Stimulated activated CD4-positive, alpha-beta T cell treated with anti-CD3 and anti-CD28 coated beads, Interleukin-4, amount 100 ng/mL, for 24 hours (primary cell): ENCODE results near the gene MAGOH.
A peak's percentile ranks its signal among the peaks of the same experiment; 100 is the strongest.
"Not testable (repeated sequence)": the region's sequence is repeated elsewhere in the genome, so short reads cannot be mapped to it uniquely, and the experiment has no call there.

Source experiments
- DNase-seq: peaks from one replicate; pipeline ENCODE4 v3.0.0-alpha.2; 2020

MAGOH gene

GRCh38 chr1:53238197-53239155, at the start of gene MAGOH:
TSS of gene MAGOH (minus strand) at chr1:53238518. CDS start at chr1:53238448, 70 bp downstream.
- peak; percentile 95 for DNase-seq

GRCh38 chr1:53286955-53287354, 48.6 kb upstream of the MAGOH start:
- no peak for DNase-seq

DNA sequence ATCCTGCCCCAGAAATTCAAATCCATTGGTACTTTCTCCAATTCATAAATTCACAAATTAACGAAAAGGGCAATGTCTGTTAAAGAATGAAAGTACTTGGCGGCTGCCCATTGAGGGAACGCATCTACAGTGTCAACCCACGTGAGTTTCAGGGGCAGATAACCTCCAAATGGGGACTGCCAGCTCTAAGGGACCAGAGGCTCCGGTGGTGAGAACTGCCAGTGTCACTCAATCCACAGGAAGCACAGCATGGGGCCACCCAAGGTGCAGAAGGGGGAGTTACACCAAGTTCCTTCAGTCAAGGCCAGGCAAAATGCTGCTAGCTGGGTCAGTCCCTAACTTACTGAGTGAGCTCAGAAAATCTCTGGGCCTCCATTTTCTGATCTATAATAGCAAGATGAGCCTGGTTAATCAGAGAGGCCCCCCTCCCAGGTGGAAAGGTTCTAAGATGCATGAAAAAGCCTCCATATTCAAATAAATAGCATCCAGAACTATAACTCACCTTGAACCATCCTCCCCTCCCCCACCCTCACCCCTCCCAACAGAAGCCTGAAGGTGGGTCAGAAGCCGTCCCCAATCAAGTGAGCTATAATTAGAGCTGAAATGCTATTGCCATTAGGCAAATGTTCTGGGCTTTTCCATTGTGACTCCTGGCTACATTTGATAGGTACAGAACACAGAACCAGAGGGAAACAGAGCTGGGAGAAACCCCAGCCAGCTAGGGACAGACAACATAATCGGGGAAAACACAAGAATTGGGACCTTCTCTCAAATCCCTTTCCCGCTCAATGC, 47.8 kb upstream of the MAGOH start:
- DNase-seq, result no peak

DNA sequence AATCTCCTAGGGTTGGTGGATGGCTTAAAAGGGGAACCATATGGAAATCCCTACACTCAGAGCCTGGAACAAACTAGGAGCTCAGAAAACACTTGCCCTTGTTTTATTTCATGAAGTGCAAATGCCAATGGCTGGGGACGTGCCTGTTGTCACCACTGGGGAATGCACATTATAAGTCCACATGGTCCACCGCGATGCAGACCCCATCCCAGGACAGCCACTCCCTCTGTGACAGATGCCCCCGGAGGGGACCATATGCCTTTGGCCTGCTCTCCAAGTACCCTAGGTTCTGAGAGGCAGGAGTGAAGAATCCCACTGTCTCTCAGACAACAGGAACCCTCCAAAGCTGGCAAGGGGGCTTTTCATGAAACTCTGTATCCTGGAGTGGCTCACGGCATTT, 47.2 kb upstream of the MAGOH start:
- no peak for DNase-seq

GRCh38 chr1:53284224-53285020, 46.1 kb upstream of the MAGOH start:
- DNase-seq, result no peak

DNA sequence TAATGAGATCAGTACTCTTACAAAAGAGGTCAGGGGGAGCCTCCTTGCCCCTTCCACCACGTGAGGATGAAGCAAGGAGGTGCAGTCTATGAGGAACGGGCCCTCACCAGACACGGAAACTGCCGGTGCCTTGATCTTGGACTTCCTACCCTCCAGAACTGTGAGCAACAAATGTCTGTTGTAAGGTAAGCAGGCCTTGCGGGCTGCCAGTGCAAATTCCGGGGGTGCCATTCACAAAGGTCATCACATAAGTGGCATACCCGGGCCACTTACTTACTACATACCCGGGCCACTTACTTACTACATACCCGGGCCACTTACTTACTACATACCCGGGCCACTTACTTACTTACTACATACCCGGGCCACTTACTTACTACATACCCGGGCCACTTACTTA, 44.8 kb upstream of the MAGOH start:
- DNase-seq, result not testable (repeated sequence)

- no peak for DNase-seq
Measured at GRCh38 chr1:53281133-53281532, 42.8 kb upstream of the MAGOH start.

GRCh38 chr1:53280496-53280895, 42.2 kb upstream of the MAGOH start:
- DNase-seq, result no peak

DNA sequence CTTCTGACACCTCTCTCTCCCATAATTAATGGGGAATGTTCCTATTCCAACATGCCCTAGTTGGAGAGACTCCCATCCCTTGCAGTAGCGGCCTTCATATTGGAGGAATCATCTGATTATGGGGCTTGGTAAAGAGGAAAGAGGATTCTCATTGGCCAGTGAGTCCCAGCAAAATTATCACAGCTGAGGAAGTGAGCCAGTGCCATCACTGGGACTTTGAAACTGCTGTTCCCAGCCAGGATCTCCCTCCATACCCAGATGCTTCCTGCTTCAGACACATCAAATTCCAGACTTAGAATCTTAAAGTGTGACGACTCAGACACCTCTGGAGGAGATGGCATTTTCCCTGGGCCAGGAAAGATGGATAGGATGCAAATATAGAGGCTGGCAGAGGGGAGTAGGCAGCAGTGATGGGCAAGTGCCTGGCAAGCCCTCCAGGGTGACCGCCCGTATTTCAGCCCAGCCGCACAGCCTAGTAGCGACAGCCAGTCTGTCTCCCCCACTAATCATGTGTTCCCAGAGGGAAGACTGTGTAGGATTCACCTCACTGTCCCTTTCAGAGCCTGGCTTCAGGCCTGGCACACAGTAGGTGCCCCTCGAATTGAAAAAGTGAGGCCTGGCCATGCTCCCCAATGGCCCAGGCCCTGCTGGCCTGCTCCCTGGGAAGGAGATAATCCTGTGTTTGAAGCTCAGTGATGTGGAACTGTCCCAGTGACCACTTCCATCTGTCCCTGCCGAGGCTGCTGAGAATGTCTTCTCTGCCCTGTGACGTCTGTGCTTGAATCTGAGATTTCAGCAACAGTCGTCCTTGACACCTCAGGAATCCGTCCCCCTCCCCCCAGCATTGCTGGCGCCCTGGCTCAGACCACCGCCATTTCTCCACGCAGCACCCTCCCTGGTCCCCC, 41.2 kb upstream of the MAGOH start:
- DNase-seq, result no peak

- DNase-seq, result peak; percentile 74
Measured at GRCh38 chr1:53278298-53278725, 40.0 kb upstream of the MAGOH start.

DNA sequence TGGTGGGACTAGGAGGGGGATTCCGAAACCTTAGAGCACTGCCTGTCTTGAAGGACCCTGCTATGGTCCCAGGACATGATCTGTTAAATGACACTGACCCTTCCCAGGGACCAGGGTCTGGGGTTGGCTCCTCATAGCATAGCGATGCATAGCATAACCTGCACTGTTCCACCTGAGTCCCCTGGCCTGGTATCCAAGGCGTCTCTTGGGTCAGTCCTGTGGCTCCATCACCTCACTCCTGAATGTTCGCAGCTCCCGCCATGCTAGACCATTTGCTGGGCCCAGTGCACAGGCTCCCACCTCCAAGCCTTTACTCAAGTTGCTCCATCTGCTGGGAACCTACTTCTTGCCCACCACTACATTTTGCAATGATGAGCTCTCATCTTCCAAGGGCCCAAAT, 39.0 kb upstream of the MAGOH start:
- DNase-seq, result no peak

DNA sequence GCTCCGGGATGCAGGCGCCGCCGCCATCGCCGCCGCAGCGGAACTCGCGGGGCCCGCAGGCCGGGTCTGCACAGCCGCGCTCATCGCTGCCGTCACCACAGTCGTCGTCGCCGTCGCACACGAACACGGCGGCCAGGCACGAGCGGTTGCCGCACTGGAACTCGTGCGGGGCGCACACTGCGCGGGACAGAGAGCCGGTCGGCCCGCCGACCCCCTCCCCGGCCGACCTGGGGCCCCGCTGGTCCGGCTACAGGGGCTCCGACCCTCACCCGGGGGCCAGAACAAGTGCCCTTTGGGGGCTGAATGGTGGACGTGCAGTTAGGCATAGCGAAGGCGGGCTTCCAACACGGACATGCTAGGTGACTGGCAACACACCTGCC, 38.6 kb upstream of the MAGOH start:
- no peak for DNase-seq

GRCh38 chr1:53276153-53276901, 38.0 kb upstream of the MAGOH start:
- DNase-seq, result no peak

GRCh38 chr1:53275566-53275965, 37.2 kb upstream of the MAGOH start:
- DNase-seq, result no peak

GRCh38 chr1:53274541-53275185, 36.3 kb upstream of the MAGOH start:
- DNase-seq, result no peak

- no peak for DNase-seq
Measured at GRCh38 chr1:53274026-53274425, 35.7 kb upstream of the MAGOH start.

- no peak for DNase-seq
Measured at GRCh38 chr1:53273526-53273925, 35.2 kb upstream of the MAGOH start.

DNA sequence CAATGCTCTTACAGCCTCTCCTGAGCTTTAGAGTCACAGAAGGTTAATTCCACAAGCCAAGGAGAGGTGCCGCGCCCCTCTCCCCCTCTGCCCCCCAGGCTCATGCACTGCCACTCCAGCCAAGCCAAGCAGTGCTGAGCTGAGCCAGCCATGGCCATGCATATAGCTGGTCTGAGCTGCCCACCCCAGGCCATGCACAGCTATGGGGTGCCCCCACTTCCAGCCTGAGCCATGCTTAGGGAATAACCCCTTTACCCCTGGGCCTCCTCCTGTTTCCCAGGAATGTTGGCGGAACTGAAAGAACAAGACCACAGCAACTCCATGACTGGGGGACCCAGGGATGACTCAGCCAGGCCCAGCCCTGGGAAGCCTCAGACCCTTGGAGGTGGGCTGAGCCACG, 34.0 kb upstream of the MAGOH start:
- no peak for DNase-seq

- no peak for DNase-seq
Measured at GRCh38 chr1:53271446-53272090, 33.2 kb upstream of the MAGOH start.

GRCh38 chr1:53270873-53271272, 32.6 kb upstream of the MAGOH start:
- no peak for DNase-seq
